ENCODE data around the gene SH3BP2. TPM values are rescaled to one million over a fixed set of nuclear protein-coding genes. Genes with fewer than 3 reads are reported as not detected.

SH3BP2 gene
- total and polyA plus RNA-seq, 10 donors = 42.0 to 295 (median 237) TPM

DNA sequence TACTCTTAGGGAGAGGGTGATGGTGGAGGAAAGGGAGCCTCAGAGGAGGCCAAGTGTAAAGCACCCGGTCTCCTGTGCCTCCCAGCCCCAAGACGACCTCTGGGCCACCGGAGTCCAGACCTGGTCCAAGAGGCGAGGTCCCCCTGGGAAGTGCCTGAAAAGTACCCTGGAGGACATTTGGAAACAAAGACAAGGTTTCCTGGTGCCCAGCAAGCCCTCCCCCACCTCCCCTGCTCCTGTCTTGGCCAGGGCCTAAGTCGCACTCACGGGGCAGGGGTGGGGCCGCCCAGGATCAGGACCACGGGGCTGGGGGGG lies 532 bp upstream of the SH3BP2 start:
- H3K9me3 ChIP-seq = no peaks in the 10 kb centered on the region
- no peak for DNase-seq
- intact Hi-C loops (cut with DNase I; ENCODE audit: low total_unique reads) = no loop called here
- TF ChIP-seq POLR2A (IDR thresholded peaks at IDR 0.05) = no peak
- H3K27me3 ChIP-seq (replicated peaks in 1 of 7) = no peaks in the 10 kb centered on the region
- peak overlapping the region in 2 of 8 donors; percentile 69 to 74 for H3K4me3 ChIP-seq
- H3K27ac ChIP-seq = peak overlapping the region in 7 of 8 donors; percentile 46 to 98 (median 89)
- 70 to 90% (median 83%) methylated on average over 4 to 8 of the region's 8 CpGs for WGBS, 5 donors
- peaks cover 0 to 23% (median 0%) of the 10 kb centered on the region in 6 donors for H3K36me3 ChIP-seq
- H3K4me1 ChIP-seq = peaks cover 52 to 96% (median 87%) of the 10 kb centered on the region in 6 donors

DNA sequence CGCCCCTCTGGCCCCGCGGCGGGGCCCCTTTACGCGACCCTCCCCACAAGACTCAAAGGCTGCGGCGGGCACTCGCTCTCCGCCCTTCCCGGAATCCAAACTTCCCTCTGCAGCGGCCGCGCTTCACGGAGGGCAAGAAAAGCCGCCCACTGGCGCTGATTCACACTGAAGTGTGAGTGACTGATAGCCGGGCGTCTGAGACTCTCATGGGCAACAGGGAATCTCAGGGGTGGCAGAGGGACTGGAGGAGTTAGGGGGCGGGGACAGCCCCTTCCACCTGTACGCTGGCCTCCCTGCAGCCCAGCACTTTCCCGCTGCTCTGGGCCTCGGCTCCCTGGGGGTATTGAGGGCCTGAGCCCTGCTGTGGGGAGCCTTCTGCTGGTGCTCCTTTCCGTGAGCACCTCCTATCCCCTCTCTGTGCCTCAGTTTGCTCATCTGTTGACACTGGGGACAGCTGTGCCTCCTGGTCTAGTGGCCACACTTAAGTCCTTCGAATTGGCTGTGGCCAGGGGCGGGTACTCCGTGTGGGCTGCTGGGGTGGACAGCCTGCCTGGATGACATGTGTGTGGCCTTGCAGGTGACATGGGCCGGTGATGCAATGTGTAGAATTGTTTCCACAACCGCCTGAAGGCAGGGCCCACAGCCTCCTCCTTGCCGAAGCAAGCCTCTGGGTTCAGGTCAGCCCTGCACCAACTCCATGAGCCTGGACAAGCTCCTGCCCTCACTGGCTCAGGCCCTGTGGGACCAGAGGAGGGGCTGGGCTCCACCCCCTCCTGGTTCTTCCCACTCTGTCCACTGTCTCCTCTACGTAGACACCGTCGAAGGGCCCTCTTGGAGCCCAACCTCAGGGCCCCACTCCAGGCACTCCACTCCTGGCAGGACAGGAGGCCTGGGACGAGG lies 951 bp downstream of the SH3BP2 start:
- WGBS, 5 donors = 4 to 22% (median 18%) methylated on average over 24 to 34 of the region's 34 CpGs
- Histone ChIP-seq H3K27me3 (replicated peaks in 1 of 7) (no peaks in the 10 kb centered on the region), H3K4me3 (peak overlapping the region; percentile 58 to 78 (median 70)), H3K27ac (peak overlapping the region; percentile 77 to 98 (median 88)), H3K9me3 (no peaks in the 10 kb centered on the region), H3K4me1 (peaks cover 54 to 96% (median 87%) of the 10 kb centered on the region in 6 donors), H3K36me3 (peaks cover 0 to 26% (median 0%) of the 10 kb centered on the region in 6 donors)
- intact Hi-C loops (cut with DNase I; ENCODE audit: low total_unique reads) = no loop called here
- TF ChIP-seq POLR2AphosphoS5 (IDR thresholded peaks at IDR 0.05) (peak in 1 of 3 donors; percentile 36), POLR2A (IDR thresholded peaks at IDR 0.05) (no peak)
- TF ChIP-seq, protein P1, sequence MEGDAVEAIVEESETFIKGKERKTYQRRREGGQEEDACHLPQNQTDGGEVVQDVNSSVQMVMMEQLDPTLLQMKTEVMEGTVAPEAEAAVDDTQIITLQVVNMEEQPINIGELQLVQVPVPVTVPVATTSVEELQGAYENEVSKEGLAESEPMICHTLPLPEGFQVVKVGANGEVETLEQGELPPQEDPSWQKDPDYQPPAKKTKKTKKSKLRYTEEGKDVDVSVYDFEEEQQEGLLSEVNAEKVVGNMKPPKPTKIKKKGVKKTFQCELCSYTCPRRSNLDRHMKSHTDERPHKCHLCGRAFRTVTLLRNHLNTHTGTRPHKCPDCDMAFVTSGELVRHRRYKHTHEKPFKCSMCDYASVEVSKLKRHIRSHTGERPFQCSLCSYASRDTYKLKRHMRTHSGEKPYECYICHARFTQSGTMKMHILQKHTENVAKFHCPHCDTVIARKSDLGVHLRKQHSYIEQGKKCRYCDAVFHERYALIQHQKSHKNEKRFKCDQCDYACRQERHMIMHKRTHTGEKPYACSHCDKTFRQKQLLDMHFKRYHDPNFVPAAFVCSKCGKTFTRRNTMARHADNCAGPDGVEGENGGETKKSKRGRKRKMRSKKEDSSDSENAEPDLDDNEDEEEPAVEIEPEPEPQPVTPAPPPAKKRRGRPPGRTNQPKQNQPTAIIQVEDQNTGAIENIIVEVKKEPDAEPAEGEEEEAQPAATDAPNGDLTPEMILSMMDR (IDR thresholded peaks at IDR 0.05 in 8 of 11, conservative IDR thresholded peaks at IDR 0.05 in 3 of 11) = no peak
- DNase-seq = peak; percentile 90

DNA sequence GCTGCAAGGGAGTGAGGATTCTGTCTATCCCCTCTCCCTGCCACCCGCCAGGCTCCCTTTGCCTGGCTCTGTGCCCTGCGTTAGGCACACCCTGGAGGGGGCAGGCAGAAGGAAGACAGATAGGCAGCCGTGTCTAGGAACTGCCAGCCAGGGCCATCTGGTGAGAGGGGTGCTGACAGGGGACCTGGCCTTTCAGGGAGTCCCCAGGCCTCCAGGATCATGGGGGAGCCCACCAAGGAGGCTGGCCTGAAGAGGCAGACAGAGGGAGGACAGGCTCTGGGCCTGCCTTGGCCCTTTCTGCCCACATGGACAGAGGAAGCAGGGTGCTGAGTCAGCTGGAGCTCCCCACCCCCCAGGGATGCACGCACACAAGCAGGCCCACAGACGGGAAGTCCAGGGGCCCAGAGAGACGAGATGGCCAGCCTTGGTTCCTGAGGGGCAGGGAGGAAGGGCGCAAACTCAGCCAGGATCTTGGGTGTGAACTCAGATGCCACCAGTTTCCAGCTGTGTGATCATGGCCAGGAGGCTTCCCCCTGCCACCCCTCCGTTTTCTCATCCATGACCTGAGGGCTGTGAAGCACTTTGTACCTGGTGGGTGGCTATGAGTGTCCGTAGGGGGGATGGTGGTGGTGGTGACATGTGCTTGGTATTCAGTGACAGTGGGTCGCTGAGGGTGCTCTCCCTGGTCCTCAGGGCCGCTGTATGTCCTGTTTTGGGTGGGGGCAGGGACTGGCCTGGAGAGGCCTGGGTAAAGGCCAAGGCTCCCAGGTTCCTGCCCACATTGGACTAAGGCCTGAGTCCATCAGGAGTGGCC lies 1.8 kb downstream of the SH3BP2 start:
- no peaks in the 10 kb centered on the region for H3K9me3 ChIP-seq
- peaks cover 63 to 97% (median 87%) of the 10 kb centered on the region in 6 donors for H3K4me1 ChIP-seq
- TF ChIP-seq POLR2A (IDR thresholded peaks at IDR 0.05) = no peak
- TF ChIP-seq POLR2AphosphoS5 (IDR thresholded peaks at IDR 0.05) = peak; percentile 88 to 91 (median 89)
- TF ChIP-seq, protein P1 (IDR thresholded peaks at IDR 0.05 in 8 of 11, conservative IDR thresholded peaks at IDR 0.05 in 3 of 11) = no peak
- 33 to 61% (median 39%) methylated on average over 8 to 11 of the region's 11 CpGs for WGBS, 5 donors
- peak overlapping the region; percentile 77 to 98 (median 88) for H3K27ac ChIP-seq
- H3K36me3 ChIP-seq = peaks cover 0 to 26% (median 0%) of the 10 kb centered on the region in 6 donors
- intact Hi-C loops (cut with DNase I; ENCODE audit: low total_unique reads) = no loop called here
- DNase-seq = peak; percentile 92
- H3K27me3 ChIP-seq (replicated peaks in 1 of 7) = no peaks in the 10 kb centered on the region
- peak overlapping the region; percentile 58 to 78 (median 70) for H3K4me3 ChIP-seq

- Histone ChIP-seq H3K27me3 (replicated peaks in 1 of 7) (no peaks in the 10 kb centered on the region), H3K4me1 (peaks cover 70 to 97% (median 91%) of the 10 kb centered on the region in 6 donors), H3K36me3 (peaks cover 0 to 26% (median 0%) of the 10 kb centered on the region in 6 donors), H3K4me3 (peak overlapping the region in 5 of 8 donors; percentile 69 to 78 (median 71)), H3K27ac (peak overlapping the region; percentile 77 to 98 (median 88)), H3K9me3 (no peaks in the 10 kb centered on the region)
- TF ChIP-seq POLR2AphosphoS5 (IDR thresholded peaks at IDR 0.05) (no peak), POLR2A (IDR thresholded peaks at IDR 0.05) (no peak)
- TF ChIP-seq, protein P1 (IDR thresholded peaks at IDR 0.05 in 8 of 11, conservative IDR thresholded peaks at IDR 0.05 in 3 of 11) = no peak
- WGBS, 5 donors = 76 to 88% (median 81%) methylated on average over 17 of the region's 17 CpGs
- DNase-seq = peak; percentile 81
- intact Hi-C loops (cut with DNase I; ENCODE audit: low total_unique reads) = no loop called here
Observed at GRCh38 chr4:2795300-2795892, 2.5 kb downstream of the SH3BP2 start.
